GM21723 (cell line): ENCODE measurements around the gene BTBD9.
"Not testable (repeated sequence)": the region's sequence is repeated elsewhere in the genome, so short reads cannot be mapped to it uniquely, and the experiment has no call there.

Experiments used
- ATAC-seq: cut with Tn5 transposase; IDR thresholded peaks from one replicate; pipeline ENCODE4 v1.9.1; 2021; ENCODE audit warnings: mild to moderate bottlenecking, moderate library complexity; ENCODE audit not compliant: unreplicated experiment

Gene BTBD9

GRCh38 chr6:38141085-38141484 lies 498.6 kb downstream of the BTBD9 start:
- ATAC-seq: no peak

DNA sequence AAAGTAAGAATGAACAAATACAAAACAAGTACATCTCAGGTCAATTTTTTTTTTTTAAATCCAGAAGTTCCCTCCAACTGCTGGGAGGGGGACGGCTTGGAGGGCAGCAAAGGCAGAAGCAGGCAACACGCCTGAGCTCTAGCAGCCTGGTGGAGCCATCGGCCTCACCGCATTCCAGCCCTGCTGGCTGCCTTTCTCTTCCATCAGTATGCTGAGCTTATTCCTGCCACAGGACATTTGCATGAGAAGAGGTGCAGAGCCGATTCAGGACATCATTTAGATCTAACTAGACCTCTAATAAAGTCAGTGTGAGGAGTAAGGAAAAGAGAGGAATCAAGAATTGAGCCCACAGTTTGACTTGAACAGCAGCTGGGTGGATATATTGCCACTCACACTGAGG lies 501.4 kb downstream of the BTBD9 start:
- no peak for ATAC-seq

DNA sequence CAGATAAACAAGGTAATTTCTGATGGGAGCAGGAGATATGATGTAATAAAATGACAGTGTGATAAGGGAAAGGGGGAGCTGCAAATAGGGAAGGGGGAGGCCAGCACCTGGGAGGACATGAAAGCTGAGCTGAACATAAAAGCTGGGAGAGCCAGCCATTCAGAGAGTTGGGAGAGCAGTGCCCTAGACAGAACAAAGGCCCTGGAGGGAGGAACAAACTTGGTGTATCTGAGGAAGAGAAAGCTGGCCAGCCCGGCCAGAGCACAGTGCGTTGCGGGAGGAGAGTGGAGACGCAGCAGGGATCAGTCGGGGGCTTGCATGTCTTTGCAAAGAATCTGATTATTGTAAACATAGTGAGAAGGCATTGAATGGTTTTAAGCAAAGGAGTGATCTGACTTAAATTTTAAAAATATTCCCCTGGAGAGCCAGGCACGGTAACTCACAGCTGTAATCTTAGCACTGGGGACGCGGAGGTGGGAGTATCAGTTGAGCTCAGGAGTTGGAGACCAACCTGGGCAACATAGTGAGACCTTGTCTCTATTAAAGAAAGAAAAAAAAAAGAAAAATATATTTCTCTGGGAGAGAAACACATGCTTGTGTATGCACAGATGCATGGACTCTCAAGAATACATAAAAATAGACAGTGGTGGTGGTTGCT lies 502.0 kb downstream of the BTBD9 start:
- no peak for ATAC-seq

GRCh38 chr6:38136547-38136946 lies 503.2 kb downstream of the BTBD9 start:
- no peak for ATAC-seq

- no peak for ATAC-seq
Observed at GRCh38 chr6:38134704-38135088, 505.0 kb downstream of the BTBD9 start.

DNA sequence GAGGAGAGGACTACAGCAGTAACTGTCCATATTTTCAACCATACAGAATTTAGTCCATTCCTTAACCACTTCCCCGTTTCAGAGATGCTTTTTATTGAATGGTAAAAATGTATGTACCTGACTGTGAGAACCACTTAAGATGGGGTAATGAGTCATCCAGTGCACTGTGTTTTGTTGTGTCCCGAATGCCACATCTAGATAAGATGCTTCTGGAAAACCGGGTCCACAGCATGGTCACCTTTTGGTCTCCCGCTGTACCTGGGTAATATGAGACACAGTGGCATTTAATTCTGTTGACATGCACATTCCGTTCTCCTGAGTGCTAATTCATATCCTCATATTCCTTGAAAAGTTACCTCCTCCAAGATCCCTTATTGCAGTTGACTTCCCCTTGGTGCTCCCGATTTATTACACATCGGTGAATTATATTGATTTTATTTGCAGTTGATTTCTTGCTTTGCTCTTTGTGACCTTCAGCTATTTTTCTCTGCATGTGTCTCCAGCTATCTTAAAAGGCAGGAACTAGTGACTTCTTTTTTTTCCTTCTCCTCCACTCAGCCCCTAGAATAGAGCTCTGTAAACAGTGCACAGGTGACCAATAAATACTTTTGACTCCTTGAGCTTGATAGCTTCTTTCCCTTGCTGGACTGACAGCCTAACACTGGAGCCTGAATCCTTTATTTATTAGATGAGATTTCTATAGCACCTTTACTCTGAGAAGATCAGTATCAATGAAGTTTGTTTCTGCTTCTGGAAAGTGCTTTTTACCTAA lies 505.6 kb downstream of the BTBD9 start:
- ATAC-seq: no peak

- no peak for ATAC-seq
Observed at GRCh38 chr6:38131527-38131965, 508.2 kb downstream of the BTBD9 start.

DNA sequence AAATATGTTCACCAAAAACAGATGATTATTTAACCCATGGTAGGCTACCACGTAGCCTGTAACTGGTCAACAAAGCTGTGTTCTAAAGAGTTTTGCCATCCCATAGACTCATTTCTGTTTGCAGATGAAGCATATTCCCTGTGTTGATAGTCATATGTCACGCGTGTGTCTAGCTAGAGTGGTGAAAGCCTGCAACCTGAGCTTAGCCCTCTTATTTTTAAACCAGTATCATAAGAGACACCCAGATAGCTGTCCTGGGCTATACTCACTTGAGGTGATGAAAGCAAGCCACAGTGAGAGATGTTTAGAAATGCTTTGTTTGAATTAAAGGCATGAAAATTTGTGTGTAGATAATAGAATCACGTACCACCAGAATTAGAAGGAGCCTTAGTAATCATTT lies 512.4 kb downstream of the BTBD9 start:
- ATAC-seq: no peak

DNA sequence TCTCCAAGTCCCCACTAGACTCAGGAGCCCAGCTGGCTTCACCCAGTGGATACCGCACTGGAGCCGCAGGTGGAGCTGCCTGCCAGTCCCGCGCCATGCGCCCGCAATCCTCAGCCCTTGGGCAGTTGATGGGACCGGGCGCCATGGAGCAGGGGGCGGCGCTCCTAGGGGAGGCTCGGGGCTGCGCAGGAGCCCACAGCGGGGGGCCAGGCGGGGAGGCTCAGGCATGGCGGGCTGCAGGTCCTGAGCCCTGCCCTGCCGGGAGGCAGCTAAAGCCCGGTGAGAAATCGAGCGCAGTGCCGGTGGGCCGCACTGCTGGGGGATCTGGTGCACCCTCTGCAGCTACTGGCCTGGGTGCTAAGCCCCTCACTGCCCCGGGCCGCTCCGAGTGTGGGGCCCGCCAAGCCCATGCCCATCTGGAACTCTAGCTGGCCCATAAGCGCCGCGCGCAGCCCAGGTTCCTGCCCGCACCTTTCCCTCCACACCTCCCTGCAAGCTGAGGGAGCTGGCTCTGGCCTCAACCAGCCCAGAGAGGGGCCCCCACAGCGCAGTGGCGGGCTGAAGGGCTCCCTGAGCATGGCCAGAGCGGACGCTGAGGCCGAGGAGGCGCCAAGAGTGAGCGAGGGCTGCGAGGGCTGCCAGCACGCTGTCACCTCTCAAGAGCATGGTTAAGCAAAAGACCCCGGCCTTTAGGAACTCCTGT lies 515.4 kb downstream of the BTBD9 start:
- not testable (repeated sequence) for ATAC-seq

DNA sequence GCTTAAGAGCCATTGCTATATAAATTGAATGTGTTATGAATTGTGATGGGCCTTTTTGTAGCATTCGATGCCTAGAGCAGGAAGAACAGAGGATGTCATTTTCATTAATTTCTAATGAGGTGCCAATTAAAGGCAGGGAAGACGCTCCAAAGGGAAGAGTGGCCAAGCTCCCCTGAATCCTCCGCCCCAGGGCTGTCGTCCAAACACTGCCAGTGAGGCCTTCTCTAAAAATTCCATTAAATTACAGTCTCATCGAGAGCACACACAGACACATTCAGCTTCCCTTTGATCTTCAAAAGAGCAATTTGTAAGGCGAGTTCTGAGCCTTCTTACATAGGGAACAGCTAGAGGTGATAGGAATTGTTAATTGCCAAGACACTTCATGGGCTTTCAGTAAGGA lies 520.2 kb downstream of the BTBD9 start:
- no peak for ATAC-seq

DNA sequence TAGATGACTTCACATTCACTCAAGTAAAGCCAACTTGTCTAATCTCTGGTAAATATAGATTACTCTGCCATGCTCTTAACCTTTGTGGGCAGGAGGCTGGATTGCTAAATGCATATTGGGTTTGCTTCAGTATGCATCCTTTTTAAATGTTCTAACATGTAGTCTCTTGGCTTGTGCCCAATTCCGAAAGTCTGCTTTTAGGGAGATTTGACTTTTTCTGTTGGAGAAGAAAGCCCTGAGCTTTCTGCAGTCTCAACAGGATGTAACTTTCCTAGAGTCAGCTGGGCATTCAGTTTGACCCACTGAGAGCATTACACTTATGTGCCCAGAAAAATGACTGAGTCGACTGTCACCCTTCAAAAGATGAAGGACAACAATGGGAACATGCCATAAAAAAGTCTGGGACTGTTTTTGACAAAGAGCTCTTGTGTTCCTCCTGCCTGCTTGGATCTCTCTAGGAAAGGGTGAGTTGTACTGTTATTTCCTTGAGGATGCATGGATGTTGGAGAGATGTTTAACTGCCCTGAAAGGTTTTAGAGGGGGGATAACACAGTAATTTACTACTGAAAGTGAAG lies 520.9 kb downstream of the BTBD9 start:
- no peak for ATAC-seq
